IPS DF 4.7 (cell line): ENCODE data around the gene SPINK5.
A peak's percentile ranks its signal among the peaks of the same experiment; 100 is the strongest.

Experiments
- DNase-seq: peaks from one replicate; pipeline ENCODE4 v3.0.0-alpha.2; 2013; ENCODE audit warnings: low spot score; ENCODE audit errors: extremely low read depth

Gene SPINK5

GRCh38 chr5:148172377-148172776 is 108.6 kb downstream of the SPINK5 start:
- no peak for DNase-seq

GRCh38 chr5:148176480-148176879 is 112.7 kb downstream of the SPINK5 start:
- no peak for DNase-seq

GRCh38 chr5:148177207-148177606 is 113.4 kb downstream of the SPINK5 start:
- no peak for DNase-seq

GRCh38 chr5:148179234-148179824 is 115.5 kb downstream of the SPINK5 start:
- peak; percentile 7 for DNase-seq

- no peak for DNase-seq
Measured at GRCh38 chr5:148186248-148187003, 122.6 kb downstream of the SPINK5 start.
